Measurements from ENCODE around the gene TMEM125. TPM values are rescaled to one million over a fixed set of nuclear protein-coding genes. Genes with fewer than 3 reads are reported as not detected.

TMEM125 gene
- total RNA-seq, 1 experiment from 2014 or later, result 24.4 TPM

DNA sequence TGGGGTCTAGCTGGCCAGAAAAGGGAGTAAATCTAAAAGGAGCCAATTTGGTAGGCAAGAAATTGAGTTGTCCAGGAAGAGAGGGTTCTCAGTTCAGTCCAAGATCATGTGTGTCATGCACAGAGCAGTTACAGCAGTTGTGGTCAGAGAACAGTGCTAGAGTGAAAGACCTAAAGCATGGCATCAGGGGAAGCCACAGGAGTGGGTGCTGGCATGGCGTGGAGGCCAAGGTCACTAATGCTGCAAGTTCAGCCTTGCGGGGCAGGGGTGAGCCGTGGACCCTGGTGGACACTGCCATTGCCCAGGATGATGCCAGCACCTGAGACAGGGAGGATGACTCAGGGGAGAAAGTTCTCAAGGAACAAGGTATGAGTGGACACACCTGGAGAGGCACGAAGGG lies 16.6 kb upstream of the TMEM125 start:
- TF ChIP-seq, protein P1, sequence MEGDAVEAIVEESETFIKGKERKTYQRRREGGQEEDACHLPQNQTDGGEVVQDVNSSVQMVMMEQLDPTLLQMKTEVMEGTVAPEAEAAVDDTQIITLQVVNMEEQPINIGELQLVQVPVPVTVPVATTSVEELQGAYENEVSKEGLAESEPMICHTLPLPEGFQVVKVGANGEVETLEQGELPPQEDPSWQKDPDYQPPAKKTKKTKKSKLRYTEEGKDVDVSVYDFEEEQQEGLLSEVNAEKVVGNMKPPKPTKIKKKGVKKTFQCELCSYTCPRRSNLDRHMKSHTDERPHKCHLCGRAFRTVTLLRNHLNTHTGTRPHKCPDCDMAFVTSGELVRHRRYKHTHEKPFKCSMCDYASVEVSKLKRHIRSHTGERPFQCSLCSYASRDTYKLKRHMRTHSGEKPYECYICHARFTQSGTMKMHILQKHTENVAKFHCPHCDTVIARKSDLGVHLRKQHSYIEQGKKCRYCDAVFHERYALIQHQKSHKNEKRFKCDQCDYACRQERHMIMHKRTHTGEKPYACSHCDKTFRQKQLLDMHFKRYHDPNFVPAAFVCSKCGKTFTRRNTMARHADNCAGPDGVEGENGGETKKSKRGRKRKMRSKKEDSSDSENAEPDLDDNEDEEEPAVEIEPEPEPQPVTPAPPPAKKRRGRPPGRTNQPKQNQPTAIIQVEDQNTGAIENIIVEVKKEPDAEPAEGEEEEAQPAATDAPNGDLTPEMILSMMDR (IDR thresholded peaks at IDR 0.05; ENCODE audit: unreplicated experiment), result no peak
- intact Hi-C loops (cut with micrococcal nuclease; ENCODE audit: unreplicated experiment), result no loop called here
- CTCF ChIA-PET, result no interaction called here
- no peak overlapping the region for H3K4me3 Mint-ChIP-seq (ENCODE audit: low read depth, unreplicated experiment)
- no peaks in the 10 kb centered on the region for H3K27me3 Mint-ChIP-seq (ENCODE audit: unreplicated experiment)
- DNase-seq, result no peak
- peaks cover 20% of the 10 kb centered on the region for H3K4me1 Mint-ChIP-seq (ENCODE audit: low read depth, unreplicated experiment)
- no TSS peak for BruUV-seq (replicated peaks)
- H3K9me3 Mint-ChIP-seq (ENCODE audit: low read depth, unreplicated experiment), result no peaks in the 10 kb centered on the region
- peaks cover 5% of the 10 kb centered on the region for H3K36me3 Mint-ChIP-seq (ENCODE audit: insufficient read depth, unreplicated experiment)
- no peak overlapping the region for H3K27ac Mint-ChIP-seq (ENCODE audit: unreplicated experiment)

DNA sequence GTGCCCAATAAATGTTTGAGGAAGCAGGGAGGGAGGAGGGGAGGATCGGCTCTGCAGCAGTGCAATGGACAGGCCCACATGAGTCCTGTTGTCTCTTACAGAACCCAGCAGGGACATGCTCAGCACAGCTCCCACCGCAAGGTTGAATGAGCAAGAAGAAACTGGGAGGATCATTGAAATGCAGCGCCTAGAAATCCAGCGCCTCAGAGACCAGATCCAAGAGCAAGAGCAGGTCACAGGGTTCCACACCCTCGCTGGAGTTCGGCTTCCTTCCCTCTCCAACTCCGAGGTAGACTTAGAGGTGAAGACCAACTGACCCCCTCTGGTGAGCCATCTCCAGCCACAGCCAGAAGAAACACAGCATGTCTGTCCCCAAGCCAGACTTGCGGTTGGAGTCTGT lies 15.9 kb upstream of the TMEM125 start:
- no peak for DNase-seq
- Mint-ChIP-seq H3K27me3 (ENCODE audit: unreplicated experiment) (no peaks in the 10 kb centered on the region), H3K36me3 (ENCODE audit: insufficient read depth, unreplicated experiment) (peaks cover 5% of the 10 kb centered on the region), H3K4me3 (ENCODE audit: low read depth, unreplicated experiment) (no peak overlapping the region), H3K27ac (ENCODE audit: unreplicated experiment) (no peak overlapping the region), H3K9me3 (ENCODE audit: low read depth, unreplicated experiment) (no peaks in the 10 kb centered on the region), H3K4me1 (ENCODE audit: low read depth, unreplicated experiment) (peaks cover 20% of the 10 kb centered on the region)
- CTCF ChIA-PET, result no interaction called here
- intact Hi-C loops (cut with micrococcal nuclease; ENCODE audit: unreplicated experiment), result no loop called here
- no TSS peak for BruUV-seq (replicated peaks)
- TF ChIP-seq, protein P1 (IDR thresholded peaks at IDR 0.05; ENCODE audit: unreplicated experiment), result no peak

DNA sequence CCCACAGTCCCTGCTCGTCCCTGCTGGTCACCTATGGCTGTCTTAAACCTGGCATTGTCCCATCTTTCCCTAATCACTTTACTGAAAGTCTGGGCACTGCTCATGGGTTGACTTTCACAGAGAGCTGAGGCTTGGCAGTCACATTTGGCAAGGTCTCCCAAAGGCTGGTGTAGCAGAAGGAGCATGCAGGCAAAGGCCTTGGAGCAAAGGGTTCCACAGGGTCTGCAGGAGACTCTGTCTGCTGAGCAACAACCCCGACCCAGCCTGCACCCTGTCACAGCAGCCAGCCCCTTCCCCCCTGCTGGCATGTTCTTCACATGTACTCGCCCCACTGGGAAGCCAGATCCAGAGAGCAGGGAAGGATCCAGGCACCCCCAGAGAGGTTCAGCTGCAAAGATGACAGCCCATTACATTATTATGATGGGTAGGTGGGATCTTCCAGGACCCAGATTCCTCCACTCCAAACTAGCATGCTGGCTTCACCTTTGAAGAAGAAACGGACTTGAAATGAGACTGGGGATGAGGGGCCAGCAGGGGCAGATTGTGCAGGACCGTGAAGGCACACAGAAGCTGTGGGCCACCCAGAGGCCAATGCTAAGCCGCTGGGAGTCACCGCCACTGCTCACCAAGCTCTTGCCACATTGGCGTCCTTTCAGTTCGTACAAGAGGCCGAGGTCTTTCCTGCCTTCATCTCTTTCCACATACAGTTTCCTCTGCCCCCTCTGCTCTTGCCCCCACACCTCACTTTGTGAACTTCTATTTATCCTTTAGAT lies 14.2 kb upstream of the TMEM125 start:
- H3K36me3 Mint-ChIP-seq (ENCODE audit: insufficient read depth, unreplicated experiment), result peaks cover 5% of the 10 kb centered on the region
- intact Hi-C loops (cut with micrococcal nuclease; ENCODE audit: unreplicated experiment), result no loop called here
- H3K4me3 Mint-ChIP-seq (ENCODE audit: low read depth, unreplicated experiment), result no peak overlapping the region
- peak overlapping the region; percentile 48 for H3K27ac Mint-ChIP-seq (ENCODE audit: unreplicated experiment)
- H3K27me3 Mint-ChIP-seq (ENCODE audit: unreplicated experiment), result no peaks in the 10 kb centered on the region
- BruUV-seq (replicated peaks), result no TSS peak
- no peaks in the 10 kb centered on the region for H3K9me3 Mint-ChIP-seq (ENCODE audit: low read depth, unreplicated experiment)
- CTCF ChIA-PET, result interaction anchor here (1.9 kb wide), 1 partner anchor 103 kb away, joined by 5 read pairs; the partner anchor contains the start of gene CDC20
- TF ChIP-seq, protein P1 (IDR thresholded peaks at IDR 0.05; ENCODE audit: unreplicated experiment), result no peak
- DNase-seq, result no peak
- H3K4me1 Mint-ChIP-seq (ENCODE audit: low read depth, unreplicated experiment), result peaks cover 20% of the 10 kb centered on the region

DNA sequence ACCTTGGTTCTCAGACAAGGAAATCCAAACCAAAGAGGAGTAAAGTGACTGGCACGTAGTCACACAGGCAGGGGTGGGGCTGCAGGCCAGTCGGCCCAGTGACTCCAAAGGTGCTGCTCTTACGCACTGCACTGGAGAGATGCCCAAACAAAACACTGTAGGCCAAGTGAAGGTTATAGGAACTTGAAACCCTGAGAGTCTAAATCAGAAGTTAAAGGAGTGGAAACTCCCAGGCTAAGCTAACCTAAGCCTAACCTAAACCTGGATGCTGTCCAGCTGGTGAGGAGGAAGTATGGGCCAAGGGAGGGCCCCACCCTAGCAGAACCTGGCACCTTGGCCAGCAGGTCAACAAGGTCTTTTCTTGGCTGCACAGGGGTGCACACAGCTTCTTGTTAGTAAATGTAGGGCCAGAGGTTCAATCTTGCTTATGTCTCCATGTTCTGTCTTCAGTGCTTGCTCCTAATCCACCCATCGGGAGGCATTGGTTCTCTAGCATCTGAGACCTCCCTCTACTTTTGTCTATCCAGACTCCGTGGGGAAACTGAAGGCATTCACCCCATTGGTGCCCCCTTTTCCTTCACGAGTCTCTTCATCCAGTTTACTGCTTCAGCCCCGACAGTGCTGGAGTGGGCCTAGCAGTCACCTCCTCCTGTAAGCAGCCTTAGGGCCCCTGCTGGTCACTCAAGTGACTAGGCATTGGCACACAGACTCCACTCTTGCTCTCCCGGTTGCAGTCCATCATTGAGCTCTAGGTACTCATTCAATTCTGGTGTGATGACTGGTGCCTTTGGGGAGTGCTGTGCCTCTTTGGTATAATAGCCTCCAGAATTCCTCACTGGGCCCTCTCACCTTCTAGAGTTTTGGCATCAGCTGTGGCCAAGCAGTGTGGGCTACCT lies 12.9 kb upstream of the TMEM125 start:
- H3K4me3 Mint-ChIP-seq (ENCODE audit: low read depth, unreplicated experiment), result no peak overlapping the region
- peak; percentile 72 for DNase-seq
- TF ChIP-seq, protein P1 (IDR thresholded peaks at IDR 0.05; ENCODE audit: unreplicated experiment), result no peak
- CTCF ChIA-PET, result interaction anchor here (1.0 to 1.9 kb wide), 3 partner anchors 102 to 158 kb away, joined by 3 to 6 read pairs (median 5); partner anchors contain the start of genes CDC20 and ELOVL1
- peaks cover 5% of the 10 kb centered on the region for H3K36me3 Mint-ChIP-seq (ENCODE audit: insufficient read depth, unreplicated experiment)
- no peaks in the 10 kb centered on the region for H3K9me3 Mint-ChIP-seq (ENCODE audit: low read depth, unreplicated experiment)
- intact Hi-C loops (cut with micrococcal nuclease; ENCODE audit: unreplicated experiment), result no loop called here
- no TSS peak for BruUV-seq (replicated peaks)
- peak overlapping the region; percentile 48 for H3K27ac Mint-ChIP-seq (ENCODE audit: unreplicated experiment)
- H3K27me3 Mint-ChIP-seq (ENCODE audit: unreplicated experiment), result no peaks in the 10 kb centered on the region
- H3K4me1 Mint-ChIP-seq (ENCODE audit: low read depth, unreplicated experiment), result peaks cover 20% of the 10 kb centered on the region

All from Calu3 (cell line).